HepG2 (cell line): ENCODE results near the gene SMAD3. TPM values are rescaled to one million over a fixed set of nuclear protein-coding genes. Genes with fewer than 3 reads are reported as not detected.
A peak's percentile ranks its signal among the peaks of the same experiment; 100 is the strongest.

ENCODE experiments used
- DDIT3 ChIP-seq: sonication (generic); formaldehyde crosslinking; IDR thresholded peaks from 2 replicates; pipeline ENCODE4 v1.4.0; 2020; ENCODE audit warnings: mild to moderate bottlenecking, missing genetic modification reagents
- FOSL1 ChIP-seq: sonication (generic); formaldehyde crosslinking; IDR thresholded peaks from 2 replicates; pipeline ENCODE4 v1.9.0; 2021; ENCODE audit warnings: missing genetic modification reagents, borderline replicate concordance
- GATAD2A ChIP-seq: IDR thresholded peaks from 2 replicates; pipeline ENCODE4 v1.6.1; 2016
- KDM2A ChIP-seq: sonication (generic); formaldehyde crosslinking; IDR thresholded peaks from 2 replicates; pipeline ENCODE4 v1.4.0; 2020; ENCODE audit warnings: low read depth, missing genetic modification reagents, borderline replicate concordance
- PHF8 ChIP-seq: sonication (generic); formaldehyde crosslinking; IDR thresholded peaks from 2 replicates; pipeline ENCODE4 v1.5.0; 2020; ENCODE audit warnings: missing genetic modification reagents
- RARA ChIP-seq: IDR thresholded peaks from 2 replicates; pipeline ENCODE4 v1.6.1; 2016; ENCODE audit warnings: missing genetic modification reagents, missing compliant biosample characterization
- SIN3B ChIP-seq: fragments of 150-350 bp; IDR thresholded peaks from 2 replicates; pipeline ENCODE4 v1.6.1; 2014; ENCODE audit warnings: low read length
- SP5 ChIP-seq: IDR thresholded peaks from 2 replicates; pipeline ENCODE4 v1.6.1; 2016; ENCODE audit warnings: low read depth, borderline replicate concordance
- ZC3H13 ChIP-seq: sonication (generic); formaldehyde crosslinking; IDR thresholded peaks from 2 replicates; pipeline ENCODE4 v1.8.1; 2023; ENCODE audit warnings: mild to moderate bottlenecking, missing genetic modification reagents, moderate library complexity
- ZNF256 ChIP-seq: sonication (generic); formaldehyde crosslinking; conservative IDR thresholded peaks from 2 replicates; pipeline ENCODE4 v1.4.0; 2020; ENCODE audit warnings: missing genetic modification reagents
- ZNF30 ChIP-seq: sonication (generic); formaldehyde crosslinking; IDR thresholded peaks from 2 replicates; pipeline ENCODE4 v1.5.0; 2020; ENCODE audit warnings: mild to moderate bottlenecking, missing genetic modification reagents
- ZNF343 ChIP-seq: sonication (generic); formaldehyde crosslinking; IDR thresholded peaks from 2 replicates; pipeline ENCODE4 v1.4.0; 2020; ENCODE audit warnings: mild to moderate bottlenecking, missing genetic modification reagents
- ZNF703 ChIP-seq: sonication (generic); formaldehyde crosslinking; IDR thresholded peaks from 2 replicates; pipeline ENCODE4 v1.5.1; 2020; ENCODE audit warnings: missing genetic modification reagents, mild to moderate bottlenecking, moderate library complexity, borderline replicate concordance
- ZNF704 ChIP-seq: sonication (generic); formaldehyde crosslinking; IDR thresholded peaks from 2 replicates; pipeline ENCODE4 v1.8.1; 2023; ENCODE audit warnings: mild to moderate bottlenecking, inconsistent platforms, moderate library complexity, missing genetic modification reagents, borderline replicate concordance
- ZNF816 ChIP-seq: sonication (generic); formaldehyde crosslinking; IDR thresholded peaks from 2 replicates; pipeline ENCODE4 v1.8.0; 2022; ENCODE audit warnings: missing genetic modification reagents, mild to moderate bottlenecking, borderline replicate concordance
- polyA plus RNA-seq, 8 experiments: library from polyadenylated mRNA; depleted of rRNA in 3 of 8; stranded (reverse) in 7 of 8; unstranded in 1 of 8; fragments of >200 nt; fragmentation: Illumina TruSeq in 4 of 8; extraction: Trizol in 4 of 8; gene quantifications; 2 replicates each; pipeline versions ENCODE4 v1.2.1 to v1.2.3, GENCODE V29; 2011 to 2016; ENCODE audit warnings: low read depth in 4 of 8, missing spikeins in 1 of 8, mixed read lengths in 1 of 8; ENCODE audit not compliant: insufficient read depth in 1 of 8
- total RNA-seq, 5 experiments: library from RNA; depleted of rRNA; stranded (reverse); fragments of >200 nt; fragmentation: Illumina TruSeq; extraction: Trizol; gene quantifications; 2 replicates each; pipeline ENCODE4 v1.2.3, GENCODE V29; 2016; ENCODE audit warnings: low read depth in 1 of 5
- TF ChIP-seq, protein P1 (sequence below): sonication (generic); formaldehyde crosslinking; IDR thresholded peaks from 2 replicates; pipeline ENCODE4 v1.8.1; 2023; ENCODE audit warnings: mild to moderate bottlenecking, missing genetic modification reagents
- TF ChIP-seq, protein P2 (sequence below): sonication (generic); formaldehyde crosslinking; IDR thresholded peaks from 2 replicates; pipeline ENCODE4 v1.5.1; 2020; ENCODE audit warnings: mild to moderate bottlenecking, missing genetic modification reagents, moderate library complexity
- TF ChIP-seq, protein P3 (sequence below), 2 experiments: IDR thresholded peaks; 2 replicates each; pipeline ENCODE4 v1.6.1; 2011 to 2012; ENCODE audit warnings: low read length in 2 of 2, borderline replicate concordance in 1 of 2, low read depth in 1 of 2, mild to moderate bottlenecking in 1 of 2, moderate library complexity in 1 of 2
- TF ChIP-seq, protein P4 (sequence below): sonication (generic); formaldehyde crosslinking; IDR thresholded peaks from 2 replicates; pipeline ENCODE4 v1.5.0; 2020; ENCODE audit warnings: missing genetic modification reagents

SMAD3 gene
- total and polyA plus RNA-seq, 2 of the 13 experiments (the other 11 are each of a cell fraction or from before 2014, with no cell fraction given) = 8.6 to 56.3 TPM

DNA sequence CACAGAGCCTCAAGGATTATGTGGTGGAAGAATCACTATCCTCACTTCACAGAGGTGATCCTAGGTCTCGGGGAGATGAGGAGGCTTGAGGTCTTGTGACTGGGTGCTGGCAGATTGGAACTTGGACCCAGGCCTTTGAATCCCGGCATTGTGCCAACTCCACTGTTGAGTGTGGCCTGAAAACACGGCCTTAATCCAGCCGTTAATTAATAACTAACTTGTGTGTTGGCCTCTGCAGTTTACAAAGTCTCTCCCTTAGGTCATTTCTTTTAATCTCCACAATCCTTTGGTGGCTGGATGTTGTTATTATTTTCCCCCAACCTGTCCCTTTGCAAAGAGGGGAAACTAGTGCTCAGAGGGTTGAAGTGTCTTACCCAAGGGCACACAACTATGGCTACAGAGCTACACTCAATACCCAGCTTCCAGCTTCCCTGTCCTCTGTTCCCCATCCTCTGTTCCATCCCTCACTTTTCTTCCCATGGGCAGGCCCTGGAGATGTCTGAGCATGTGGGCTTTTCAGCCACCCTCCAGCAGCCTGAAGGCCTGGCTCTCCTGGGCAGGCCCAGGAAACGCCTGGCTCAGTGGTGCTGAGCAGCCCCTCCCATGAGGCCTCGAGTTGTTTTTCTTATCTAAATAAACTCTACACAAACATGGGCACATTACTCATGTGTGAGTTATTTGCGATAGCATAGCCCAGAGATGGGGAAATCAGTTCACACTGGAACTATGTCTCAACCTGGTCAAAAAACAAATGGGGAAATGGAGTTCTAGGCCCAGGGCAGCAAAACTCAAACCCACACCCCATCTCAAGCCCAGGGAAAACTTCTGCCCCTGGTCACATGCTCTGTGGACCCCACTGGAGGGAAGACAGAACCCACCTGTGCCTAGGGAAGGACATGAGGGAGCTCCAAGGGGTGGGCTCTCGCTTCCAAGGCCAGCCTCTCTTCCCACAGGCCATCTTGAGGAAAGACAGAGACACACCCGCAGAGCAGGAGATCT lies 16.8 kb upstream of the SMAD3 start (continued):
- TF ChIP-seq DDIT3 (no peak), ZNF30 (CRISPR knock-in tag) (no peak), ZNF256 (CRISPR knock-in tag) (no peak; the same call in 1 of the 2 replicates), GATAD2A (CRISPR knock-in tag) (peak; percentile 88), RARA (CRISPR knock-in tag) (peak; percentile 50; the same call in 1 of the 2 replicates), ZNF703 (CRISPR knock-in tag) (no peak), PHF8 (peak; percentile 2; the same call in 1 of the 2 replicates), KDM2A (CRISPR knock-in tag) (peak; percentile 58; the same call in 1 of the 2 replicates), SIN3B (no peak), FOSL1 (CRISPR knock-in tag) (peak; percentile 94), ZNF704 (CRISPR knock-in tag) (no peak), SP5 (CRISPR knock-in tag) (peak; percentile 73), ZNF816 (CRISPR knock-in tag) (0 out of 2 replicates have a peak, but pooled peaks have one; percentile 15), ZNF343 (no peak), ZC3H13 (no peak)
- TF ChIP-seq, protein P1, sequence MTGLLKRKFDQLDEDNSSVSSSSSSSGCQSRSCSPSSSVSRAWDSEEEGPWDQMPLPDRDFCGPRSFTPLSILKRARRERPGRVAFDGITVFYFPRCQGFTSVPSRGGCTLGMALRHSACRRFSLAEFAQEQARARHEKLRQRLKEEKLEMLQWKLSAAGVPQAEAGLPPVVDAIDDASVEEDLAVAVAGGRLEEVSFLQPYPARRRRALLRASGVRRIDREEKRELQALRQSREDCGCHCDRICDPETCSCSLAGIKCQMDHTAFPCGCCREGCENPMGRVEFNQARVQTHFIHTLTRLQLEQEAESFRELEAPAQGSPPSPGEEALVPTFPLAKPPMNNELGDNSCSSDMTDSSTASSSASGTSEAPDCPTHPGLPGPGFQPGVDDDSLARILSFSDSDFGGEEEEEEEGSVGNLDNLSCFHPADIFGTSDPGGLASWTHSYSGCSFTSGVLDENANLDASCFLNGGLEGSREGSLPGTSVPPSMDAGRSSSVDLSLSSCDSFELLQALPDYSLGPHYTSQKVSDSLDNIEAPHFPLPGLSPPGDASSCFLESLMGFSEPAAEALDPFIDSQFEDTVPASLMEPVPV = no peak
- TF ChIP-seq, protein P2, sequence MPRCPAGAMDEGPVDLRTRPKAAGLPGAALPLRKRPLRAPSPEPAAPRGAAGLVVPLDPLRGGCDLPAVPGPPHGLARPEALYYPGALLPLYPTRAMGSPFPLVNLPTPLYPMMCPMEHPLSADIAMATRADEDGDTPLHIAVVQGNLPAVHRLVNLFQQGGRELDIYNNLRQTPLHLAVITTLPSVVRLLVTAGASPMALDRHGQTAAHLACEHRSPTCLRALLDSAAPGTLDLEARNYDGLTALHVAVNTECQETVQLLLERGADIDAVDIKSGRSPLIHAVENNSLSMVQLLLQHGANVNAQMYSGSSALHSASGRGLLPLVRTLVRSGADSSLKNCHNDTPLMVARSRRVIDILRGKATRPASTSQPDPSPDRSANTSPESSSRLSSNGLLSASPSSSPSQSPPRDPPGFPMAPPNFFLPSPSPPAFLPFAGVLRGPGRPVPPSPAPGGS (CRISPR knock-in tag) = 0 out of 2 replicates have a peak, but pooled peaks have one; percentile 14
- TF ChIP-seq, protein P3, sequence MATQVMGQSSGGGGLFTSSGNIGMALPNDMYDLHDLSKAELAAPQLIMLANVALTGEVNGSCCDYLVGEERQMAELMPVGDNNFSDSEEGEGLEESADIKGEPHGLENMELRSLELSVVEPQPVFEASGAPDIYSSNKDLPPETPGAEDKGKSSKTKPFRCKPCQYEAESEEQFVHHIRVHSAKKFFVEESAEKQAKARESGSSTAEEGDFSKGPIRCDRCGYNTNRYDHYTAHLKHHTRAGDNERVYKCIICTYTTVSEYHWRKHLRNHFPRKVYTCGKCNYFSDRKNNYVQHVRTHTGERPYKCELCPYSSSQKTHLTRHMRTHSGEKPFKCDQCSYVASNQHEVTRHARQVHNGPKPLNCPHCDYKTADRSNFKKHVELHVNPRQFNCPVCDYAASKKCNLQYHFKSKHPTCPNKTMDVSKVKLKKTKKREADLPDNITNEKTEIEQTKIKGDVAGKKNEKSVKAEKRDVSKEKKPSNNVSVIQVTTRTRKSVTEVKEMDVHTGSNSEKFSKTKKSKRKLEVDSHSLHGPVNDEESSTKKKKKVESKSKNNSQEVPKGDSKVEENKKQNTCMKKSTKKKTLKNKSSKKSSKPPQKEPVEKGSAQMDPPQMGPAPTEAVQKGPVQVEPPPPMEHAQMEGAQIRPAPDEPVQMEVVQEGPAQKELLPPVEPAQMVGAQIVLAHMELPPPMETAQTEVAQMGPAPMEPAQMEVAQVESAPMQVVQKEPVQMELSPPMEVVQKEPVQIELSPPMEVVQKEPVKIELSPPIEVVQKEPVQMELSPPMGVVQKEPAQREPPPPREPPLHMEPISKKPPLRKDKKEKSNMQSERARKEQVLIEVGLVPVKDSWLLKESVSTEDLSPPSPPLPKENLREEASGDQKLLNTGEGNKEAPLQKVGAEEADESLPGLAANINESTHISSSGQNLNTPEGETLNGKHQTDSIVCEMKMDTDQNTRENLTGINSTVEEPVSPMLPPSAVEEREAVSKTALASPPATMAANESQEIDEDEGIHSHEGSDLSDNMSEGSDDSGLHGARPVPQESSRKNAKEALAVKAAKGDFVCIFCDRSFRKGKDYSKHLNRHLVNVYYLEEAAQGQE (IDR thresholded peaks at IDR 0.05; ENCODE audit: borderline replicate concordance in 1 of 2, low read depth in 1 of 2, low read length in 2 of 2) = peak in 1 of 2 experiments; percentile 14; a peak in 1 of 4 replicates
- TF ChIP-seq, protein P4, sequence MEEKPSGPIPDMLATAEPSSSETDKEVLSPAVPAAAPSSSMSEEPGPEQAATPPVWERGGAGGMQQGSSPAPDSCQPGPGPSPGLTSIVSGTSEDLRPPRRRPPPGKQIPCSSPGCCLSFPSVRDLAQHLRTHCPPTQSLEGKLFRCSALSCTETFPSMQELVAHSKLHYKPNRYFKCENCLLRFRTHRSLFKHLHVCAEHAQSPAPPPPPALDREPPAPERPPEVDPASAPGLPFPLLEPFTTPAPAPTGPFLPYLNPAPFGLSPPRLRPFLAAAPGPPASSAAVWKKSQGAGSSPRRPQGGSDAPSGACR (CRISPR knock-in tag) = peak; percentile 28; the same call in 1 of the 2 replicates
